Vagina (tissue), 2 donors: Measurements from ENCODE around the gene CHD6.

Experiments
- POLR2A ChIP-seq, 2 donors: fragments of 450-650 bp; IDR thresholded peaks; one replicate each; pipeline ENCODE4 v1.6.1; 2017; ENCODE audit warnings: antibody characterized with exemption in 2 of 2, mild to moderate bottlenecking in 2 of 2, moderate library complexity in 2 of 2
- TF ChIP-seq, protein P1 (sequence below), 3 experiments: fragments of 450-650 bp in 2 of 3; fragments of 200-600 bp in 1 of 3; sonication (generic) in 1 of 3; IDR thresholded peaks; one replicate each; pipeline ENCODE4 v1.5.1; 2017 to 2019; ENCODE audit warnings: antibody characterized with exemption in 3 of 3, mild to moderate bottlenecking in 2 of 3, moderate library complexity in 2 of 3

DNA sequence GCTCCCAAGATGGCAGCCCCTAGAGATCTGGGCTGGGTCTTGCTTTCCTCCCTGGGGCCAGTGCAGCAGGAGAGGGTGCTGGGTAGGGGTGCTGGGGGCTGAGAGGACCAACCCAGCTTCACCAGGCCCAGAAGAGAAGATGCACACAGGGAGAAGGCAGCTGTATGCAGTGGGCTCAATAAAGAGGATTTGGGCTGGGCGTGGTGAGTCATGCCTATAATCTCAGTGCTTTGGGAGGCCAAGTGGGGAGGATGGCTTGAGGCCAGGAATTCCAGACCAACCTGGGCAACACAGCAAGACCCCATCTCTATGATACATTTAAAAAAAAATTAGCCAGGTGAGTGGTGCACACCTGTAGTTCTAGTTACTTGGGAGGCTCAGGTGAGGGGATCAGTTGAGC, 225.9 kb downstream of the CHD6 start:
- TF ChIP-seq, protein P1, sequence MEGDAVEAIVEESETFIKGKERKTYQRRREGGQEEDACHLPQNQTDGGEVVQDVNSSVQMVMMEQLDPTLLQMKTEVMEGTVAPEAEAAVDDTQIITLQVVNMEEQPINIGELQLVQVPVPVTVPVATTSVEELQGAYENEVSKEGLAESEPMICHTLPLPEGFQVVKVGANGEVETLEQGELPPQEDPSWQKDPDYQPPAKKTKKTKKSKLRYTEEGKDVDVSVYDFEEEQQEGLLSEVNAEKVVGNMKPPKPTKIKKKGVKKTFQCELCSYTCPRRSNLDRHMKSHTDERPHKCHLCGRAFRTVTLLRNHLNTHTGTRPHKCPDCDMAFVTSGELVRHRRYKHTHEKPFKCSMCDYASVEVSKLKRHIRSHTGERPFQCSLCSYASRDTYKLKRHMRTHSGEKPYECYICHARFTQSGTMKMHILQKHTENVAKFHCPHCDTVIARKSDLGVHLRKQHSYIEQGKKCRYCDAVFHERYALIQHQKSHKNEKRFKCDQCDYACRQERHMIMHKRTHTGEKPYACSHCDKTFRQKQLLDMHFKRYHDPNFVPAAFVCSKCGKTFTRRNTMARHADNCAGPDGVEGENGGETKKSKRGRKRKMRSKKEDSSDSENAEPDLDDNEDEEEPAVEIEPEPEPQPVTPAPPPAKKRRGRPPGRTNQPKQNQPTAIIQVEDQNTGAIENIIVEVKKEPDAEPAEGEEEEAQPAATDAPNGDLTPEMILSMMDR (IDR thresholded peaks at IDR 0.05): no peak
- TF ChIP-seq POLR2A (IDR thresholded peaks at IDR 0.05): no peak
